Calu3 (cell line): ENCODE data around the gene TBXAS1. TPM values are rescaled to one million over a fixed set of nuclear protein-coding genes. Genes with fewer than 3 reads are reported as not detected.

ENCODE experiments used
- BruUV-seq: library from RNA; stranded (reverse); fragments of 400-500 nt; replicated peaks from 2 replicates; lab custom pipeline; 2021; lab: Mats Ljungman, UMichigan
- CTCF ChIA-PET: fragments of 300-600 bp; sonication (Branson Sonifier 250); formaldehyde crosslinking; loops from one replicate; lab custom pipeline; 2022; ENCODE audit warnings: antibody characterized with exemption; lab: Charles Lee
- DNase-seq: peaks from one replicate; pipeline ENCODE4 v3.0.0; 2022
- H3K27ac Mint-ChIP-seq: one replicate; pipeline ENCODE4 v1.8.0; 2022; ENCODE audit warnings: mixed read lengths; ENCODE audit not compliant: unreplicated experiment
- H3K27me3 Mint-ChIP-seq: one replicate; pipeline ENCODE4 v1.8.0; 2022; ENCODE audit warnings: mixed read lengths; ENCODE audit not compliant: unreplicated experiment
- H3K36me3 Mint-ChIP-seq: one replicate; pipeline ENCODE4 v1.8.0; 2022; ENCODE audit warnings: mild to moderate bottlenecking, moderate library complexity, mixed read lengths; ENCODE audit not compliant: insufficient read depth, unreplicated experiment
- H3K4me1 Mint-ChIP-seq: one replicate; pipeline ENCODE4 v1.8.0; 2022; ENCODE audit warnings: mild to moderate bottlenecking, low read depth, mixed read lengths; ENCODE audit not compliant: unreplicated experiment
- H3K4me3 Mint-ChIP-seq: one replicate; pipeline ENCODE4 v1.8.0; 2022; ENCODE audit warnings: mild to moderate bottlenecking, low read depth, moderate library complexity, mixed read lengths; ENCODE audit not compliant: unreplicated experiment
- H3K9me3 Mint-ChIP-seq: one replicate; pipeline ENCODE4 v1.8.0; 2022; ENCODE audit warnings: low read depth, mixed read lengths; ENCODE audit not compliant: unreplicated experiment
- intact Hi-C: fragments of 100-400 bp; cut with micrococcal nuclease; formaldehyde crosslinking; loops from one replicate; pipeline ENCODE4 v1.10.0; 2022; ENCODE audit not compliant: unreplicated experiment
- total RNA-seq: library from RNA; stranded (reverse); gene quantifications from 2 replicates; pipeline ENCODE4 v1.2.3, GENCODE V29; 2022
- TF ChIP-seq, protein P1 (sequence below): fragments of 200-600 bp; IDR thresholded peaks from one replicate; pipeline ENCODE4 v1.8.0; 2022; ENCODE audit warnings: antibody characterized with exemption; ENCODE audit not compliant: unreplicated experiment

Gene TBXAS1
- total RNA-seq, 1 experiment from 2014 or later: 33.0 TPM

- CTCF ChIA-PET: no interaction called here
- H3K27me3 Mint-ChIP-seq: no peaks in the 10 kb centered on the region
- H3K9me3 Mint-ChIP-seq: no peaks in the 10 kb centered on the region
- no peak overlapping the region for H3K27ac Mint-ChIP-seq
- DNase-seq: no peak
- BruUV-seq: no TSS peak
- H3K4me1 Mint-ChIP-seq: no peaks in the 10 kb centered on the region
- TF ChIP-seq, protein P1, sequence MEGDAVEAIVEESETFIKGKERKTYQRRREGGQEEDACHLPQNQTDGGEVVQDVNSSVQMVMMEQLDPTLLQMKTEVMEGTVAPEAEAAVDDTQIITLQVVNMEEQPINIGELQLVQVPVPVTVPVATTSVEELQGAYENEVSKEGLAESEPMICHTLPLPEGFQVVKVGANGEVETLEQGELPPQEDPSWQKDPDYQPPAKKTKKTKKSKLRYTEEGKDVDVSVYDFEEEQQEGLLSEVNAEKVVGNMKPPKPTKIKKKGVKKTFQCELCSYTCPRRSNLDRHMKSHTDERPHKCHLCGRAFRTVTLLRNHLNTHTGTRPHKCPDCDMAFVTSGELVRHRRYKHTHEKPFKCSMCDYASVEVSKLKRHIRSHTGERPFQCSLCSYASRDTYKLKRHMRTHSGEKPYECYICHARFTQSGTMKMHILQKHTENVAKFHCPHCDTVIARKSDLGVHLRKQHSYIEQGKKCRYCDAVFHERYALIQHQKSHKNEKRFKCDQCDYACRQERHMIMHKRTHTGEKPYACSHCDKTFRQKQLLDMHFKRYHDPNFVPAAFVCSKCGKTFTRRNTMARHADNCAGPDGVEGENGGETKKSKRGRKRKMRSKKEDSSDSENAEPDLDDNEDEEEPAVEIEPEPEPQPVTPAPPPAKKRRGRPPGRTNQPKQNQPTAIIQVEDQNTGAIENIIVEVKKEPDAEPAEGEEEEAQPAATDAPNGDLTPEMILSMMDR: no peak
- peaks cover 11% of the 10 kb centered on the region for H3K36me3 Mint-ChIP-seq
- H3K4me3 Mint-ChIP-seq: no peak overlapping the region
- intact Hi-C loops: no loop called here
These were observed 199.2 kb downstream of the TBXAS1 start for GRCh38 chr7:140028311-140028710.

- Mint-ChIP-seq H3K4me1 (no peaks in the 10 kb centered on the region), H3K27ac (no peak overlapping the region), H3K27me3 (no peaks in the 10 kb centered on the region), H3K4me3 (no peak overlapping the region), H3K36me3 (peaks cover 5% of the 10 kb centered on the region), H3K9me3 (no peaks in the 10 kb centered on the region)
- TF ChIP-seq, protein P1: no peak
- DNase-seq: no peak
- CTCF ChIA-PET: no interaction called here
- intact Hi-C loops: no loop called here
- BruUV-seq: no TSS peak
These were observed 200.0 kb downstream of the TBXAS1 start for GRCh38 chr7:140029072-140029471.

GRCh38 chr7:140031364-140031763, 202.3 kb downstream of the TBXAS1 start:
- Mint-ChIP-seq H3K4me3 (no peak overlapping the region), H3K27me3 (no peaks in the 10 kb centered on the region), H3K9me3 (no peaks in the 10 kb centered on the region), H3K4me1 (no peaks in the 10 kb centered on the region), H3K36me3 (peaks cover 5% of the 10 kb centered on the region), H3K27ac (no peak overlapping the region)
- no peak for DNase-seq
- CTCF ChIA-PET: no interaction called here
- intact Hi-C loops: no loop called here
- TF ChIP-seq, protein P1: no peak
- BruUV-seq: no TSS peak

- H3K4me1 Mint-ChIP-seq: no peaks in the 10 kb centered on the region
- peaks cover 9% of the 10 kb centered on the region for H3K36me3 Mint-ChIP-seq
- BruUV-seq: no TSS peak
- CTCF ChIA-PET: no interaction called here
- DNase-seq: no peak
- no peaks in the 10 kb centered on the region for H3K9me3 Mint-ChIP-seq
- no peaks in the 10 kb centered on the region for H3K27me3 Mint-ChIP-seq
- TF ChIP-seq, protein P1: no peak
- intact Hi-C loops: no loop called here
- H3K4me3 Mint-ChIP-seq: no peak overlapping the region
- H3K27ac Mint-ChIP-seq: no peak overlapping the region
These were observed 204.0 kb downstream of the TBXAS1 start for GRCh38 chr7:140033036-140033435.
